HFF-Myc (cell line): Measurements from ENCODE around the gene NR6A1.

Source experiments
- DNase-seq: peaks from one replicate; pipeline ENCODE4 v3.0.0-alpha.2; 2011; ENCODE audit warnings: low read depth; ENCODE audit errors: extremely low read depth
- H3K4me3 ChIP-seq: replicated peaks from 2 replicates; pipeline ENCODE4 v1.5.1; 2011; ENCODE audit warnings: low read depth, mild to moderate bottlenecking, control low read depth, low read length
- TF ChIP-seq, protein P1 (sequence below): IDR thresholded peaks from 2 replicates; pipeline ENCODE4 v1.5.1; 2012; ENCODE audit warnings: mild to moderate bottlenecking, low read depth, low read length, control low read depth; ENCODE audit errors: missing control alignments

The NR6A1 gene

DNA sequence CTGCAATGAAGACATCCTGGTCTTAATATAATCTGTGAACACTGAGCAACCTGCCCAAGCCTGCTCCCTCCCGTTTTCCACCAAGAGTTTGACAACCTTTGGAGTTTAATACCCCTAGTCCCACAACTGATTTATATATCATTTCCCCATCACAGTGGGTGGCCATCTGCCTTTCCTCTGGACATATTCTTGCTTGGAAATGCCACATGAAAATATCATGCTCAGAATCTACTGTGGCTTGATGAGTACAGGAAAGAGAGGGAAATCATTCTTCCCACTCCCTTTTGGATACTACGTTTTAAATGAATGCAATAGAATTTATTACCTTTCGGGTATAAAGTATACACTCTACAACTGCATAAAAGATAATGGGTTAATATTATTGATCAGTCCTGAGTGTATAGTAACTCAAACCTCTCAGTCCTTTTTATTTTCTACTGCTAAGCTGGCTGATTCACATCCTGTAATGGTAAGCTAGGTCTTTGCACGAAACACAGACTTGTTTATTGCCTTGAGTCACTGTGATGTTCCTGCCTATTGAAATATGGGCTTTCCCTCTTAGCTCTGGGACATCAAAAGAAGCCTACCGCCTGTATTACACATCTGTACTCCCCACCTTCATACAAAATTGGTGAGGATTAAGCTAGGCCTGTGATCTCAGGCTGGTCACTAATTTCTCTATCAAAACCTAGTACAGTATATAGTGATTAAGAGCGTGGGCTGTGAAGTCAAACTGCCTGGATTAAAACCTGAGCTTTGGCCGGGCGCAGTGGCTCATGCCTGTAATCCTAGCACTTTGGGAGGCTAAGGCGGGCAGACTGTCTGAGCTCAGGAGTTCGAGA lies 196.4 kb downstream of the NR6A1 start:
- TF ChIP-seq, protein P1, sequence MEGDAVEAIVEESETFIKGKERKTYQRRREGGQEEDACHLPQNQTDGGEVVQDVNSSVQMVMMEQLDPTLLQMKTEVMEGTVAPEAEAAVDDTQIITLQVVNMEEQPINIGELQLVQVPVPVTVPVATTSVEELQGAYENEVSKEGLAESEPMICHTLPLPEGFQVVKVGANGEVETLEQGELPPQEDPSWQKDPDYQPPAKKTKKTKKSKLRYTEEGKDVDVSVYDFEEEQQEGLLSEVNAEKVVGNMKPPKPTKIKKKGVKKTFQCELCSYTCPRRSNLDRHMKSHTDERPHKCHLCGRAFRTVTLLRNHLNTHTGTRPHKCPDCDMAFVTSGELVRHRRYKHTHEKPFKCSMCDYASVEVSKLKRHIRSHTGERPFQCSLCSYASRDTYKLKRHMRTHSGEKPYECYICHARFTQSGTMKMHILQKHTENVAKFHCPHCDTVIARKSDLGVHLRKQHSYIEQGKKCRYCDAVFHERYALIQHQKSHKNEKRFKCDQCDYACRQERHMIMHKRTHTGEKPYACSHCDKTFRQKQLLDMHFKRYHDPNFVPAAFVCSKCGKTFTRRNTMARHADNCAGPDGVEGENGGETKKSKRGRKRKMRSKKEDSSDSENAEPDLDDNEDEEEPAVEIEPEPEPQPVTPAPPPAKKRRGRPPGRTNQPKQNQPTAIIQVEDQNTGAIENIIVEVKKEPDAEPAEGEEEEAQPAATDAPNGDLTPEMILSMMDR, result no peak
- peak; percentile 66 for DNase-seq

DNA sequence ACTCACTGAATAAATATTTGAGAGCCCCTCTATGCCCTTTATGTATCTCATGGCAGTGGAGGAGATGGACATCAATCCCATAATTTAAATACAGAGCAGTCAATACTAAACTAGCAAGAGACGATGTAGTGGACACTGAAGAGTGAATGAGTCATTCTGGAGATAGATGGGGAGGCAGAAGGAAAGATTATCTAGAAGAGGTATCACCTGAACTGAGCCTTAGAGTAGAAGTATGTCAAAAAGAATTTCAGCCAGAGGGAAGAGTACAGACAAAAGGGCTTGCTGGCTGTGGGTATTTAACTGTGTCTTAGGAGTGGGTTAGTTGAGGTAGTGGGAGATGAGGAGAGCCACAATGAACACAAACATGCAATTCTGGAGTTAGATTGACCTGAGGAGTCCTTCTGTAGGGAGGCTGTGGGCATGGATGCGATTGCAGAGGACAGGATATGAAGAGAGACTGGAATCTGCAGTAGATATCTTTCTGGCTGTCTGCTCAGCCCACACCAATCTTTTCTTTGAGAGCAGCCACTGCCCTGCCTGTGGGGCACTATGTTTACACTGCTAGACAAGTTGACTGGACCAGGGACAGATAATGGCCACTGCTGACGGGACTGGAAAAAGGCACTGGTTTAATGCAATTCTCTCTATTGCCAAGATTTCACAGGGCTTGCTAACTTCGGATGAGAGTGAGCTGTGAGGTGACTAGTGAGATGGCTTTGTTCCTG lies 200.0 kb downstream of the NR6A1 start:
- no peak for DNase-seq
- TF ChIP-seq, protein P1, result no peak
- no peak overlapping the region for H3K4me3 ChIP-seq

More for the DNA sequence above, 196.4 kb downstream of the NR6A1 start:
- no peak overlapping the region for H3K4me3 ChIP-seq

- H3K4me3 ChIP-seq, result no peak overlapping the region
- DNase-seq, result no peak
- TF ChIP-seq, protein P1, result no peak
Observed at GRCh38 chr9:124569942-124570341, 201.2 kb downstream of the NR6A1 start.

- no peak overlapping the region for H3K4me3 ChIP-seq
- DNase-seq, result no peak
- TF ChIP-seq, protein P1, result no peak
Observed at GRCh38 chr9:124567362-124567761, 203.7 kb downstream of the NR6A1 start.

- TF ChIP-seq, protein P1, result no peak
- no peak for DNase-seq
- no peak overlapping the region for H3K4me3 ChIP-seq
Observed at GRCh38 chr9:124562328-124562727, 208.8 kb downstream of the NR6A1 start.

DNA sequence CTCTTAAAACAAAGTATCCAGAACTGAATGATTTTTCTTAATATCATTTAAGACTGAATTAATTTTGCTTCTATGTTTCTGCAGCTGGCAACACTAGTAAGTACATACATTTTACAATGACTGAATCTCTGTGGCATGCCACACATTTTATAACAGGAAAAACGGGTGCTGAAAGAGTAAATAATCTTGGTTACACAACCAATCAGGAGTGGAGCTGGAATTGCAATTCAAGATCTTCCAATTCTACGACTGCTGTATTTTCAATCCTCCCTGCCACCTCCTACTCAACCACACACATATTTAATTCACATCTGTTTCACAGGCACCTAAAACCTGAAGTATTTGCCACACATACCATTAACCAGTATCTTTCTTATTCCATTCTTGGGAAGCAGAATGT lies 211.2 kb downstream of the NR6A1 start:
- DNase-seq, result peak; percentile 47
- no peak overlapping the region for H3K4me3 ChIP-seq
- TF ChIP-seq, protein P1, result no peak
